ENCODE results near the gene SYTL3.
"Not testable (repeated sequence)": the region's sequence is repeated elsewhere in the genome, so short reads cannot be mapped to it uniquely, and the experiment has no call there.

The SYTL3 gene

DNA sequence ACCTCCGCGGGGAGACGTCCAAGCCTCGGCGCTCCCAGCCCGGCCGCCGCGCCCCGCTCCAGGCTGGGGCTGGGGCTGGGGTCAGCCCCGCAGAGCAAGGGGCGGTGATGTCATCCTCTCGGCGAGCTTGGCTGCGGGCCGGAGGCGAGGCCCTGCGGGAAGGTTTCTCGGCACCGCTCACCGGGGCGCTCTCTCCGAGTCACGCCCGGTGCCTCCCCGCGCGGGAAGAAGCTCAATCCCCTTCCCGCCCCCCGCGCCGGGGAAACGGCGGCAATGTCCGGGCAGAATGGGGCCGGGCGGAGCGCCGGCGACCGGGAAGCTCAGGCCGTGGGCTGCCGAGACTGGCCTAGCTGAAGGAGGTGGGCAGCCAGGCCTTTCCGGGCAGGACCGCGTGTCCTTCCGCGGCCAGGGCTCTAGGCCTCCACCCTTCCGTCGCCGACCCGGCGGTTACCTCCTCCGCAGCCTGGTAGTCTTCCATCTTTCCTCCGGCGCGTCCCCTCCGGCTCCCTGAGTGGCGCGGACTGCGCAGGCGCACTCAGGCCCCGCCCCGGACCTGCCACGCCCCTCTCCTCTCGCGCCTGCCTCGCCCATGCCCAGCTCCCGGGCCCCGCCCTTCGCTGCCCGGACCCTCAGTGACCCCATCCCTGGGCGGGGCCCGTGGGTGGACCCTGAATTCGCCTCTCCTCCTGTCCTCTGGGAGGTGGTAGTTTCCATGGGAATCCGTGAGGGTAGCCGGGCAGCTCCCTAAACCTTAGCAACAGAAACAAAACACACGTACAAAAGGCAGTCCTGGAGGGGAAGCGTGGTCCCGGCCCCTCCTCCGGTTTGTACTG lies 5.4 kb upstream of the SYTL3 start, which contains the start of gene DYNLT1:
TSS of gene DYNLT1 (minus strand) at position 513 of the 833 bp plus-strand sequence. CDS start at position 478, 35 bp downstream.
- no peak for TF ChIP-seq CTCF (IDR thresholded peaks at IDR 0.05; ENCODE audit: borderline replicate concordance, control extremely low read depth, extremely low read depth, insufficient read depth, missing control alignments)
- in situ Hi-C loops (cut with MboI; ENCODE audit: low sequenced_read_pairs, unreplicated experiment), result no loop called here
- DNase-seq (ENCODE audit: low spot score), result peak; percentile 95

DNA sequence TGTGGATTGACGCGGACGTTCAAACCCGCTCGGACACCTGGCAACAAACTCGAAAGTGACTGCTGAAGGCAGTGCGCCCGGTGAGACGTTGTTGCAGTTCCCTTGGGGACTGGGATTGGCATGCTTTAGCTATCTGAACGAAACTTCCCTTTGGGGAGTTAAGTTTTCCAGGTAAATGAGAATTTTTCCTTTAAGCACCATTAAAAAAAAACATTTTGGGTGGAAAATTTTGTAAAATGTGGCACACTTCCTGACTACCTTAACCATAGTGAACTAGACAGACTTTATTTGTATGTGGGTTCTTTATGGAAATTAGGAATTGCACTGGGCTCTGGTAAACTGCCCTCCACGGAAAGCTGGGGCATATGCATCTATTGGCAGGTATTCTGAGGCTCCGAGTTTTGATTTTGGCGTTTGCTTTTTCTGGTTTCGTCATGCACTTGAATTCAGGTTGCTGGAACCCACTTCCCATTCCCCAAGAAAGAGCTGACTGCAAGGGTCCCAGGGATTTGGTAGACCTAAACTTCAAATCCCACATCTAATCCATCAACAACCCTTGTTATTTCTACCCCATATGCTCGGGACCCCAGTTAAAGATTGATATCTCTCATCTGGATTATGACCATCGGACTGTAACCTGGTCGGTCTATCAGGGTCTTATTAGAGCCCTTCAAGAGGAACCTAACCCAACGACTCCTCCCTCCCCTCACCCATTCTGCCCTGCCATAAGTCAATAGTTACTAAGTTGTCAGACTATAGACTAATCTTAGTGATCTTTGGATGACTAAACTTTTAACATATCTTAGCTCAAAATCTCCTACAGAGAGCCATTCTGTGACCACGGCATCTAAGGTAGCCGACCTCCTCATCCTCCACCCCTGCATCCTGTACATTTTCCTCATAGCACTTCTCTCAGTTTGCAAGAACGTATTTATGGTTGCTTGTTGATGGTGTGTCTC lies 4.5 kb upstream of the SYTL3 start:
- DNase-seq (ENCODE audit: low spot score), result no peak
- no peak for TF ChIP-seq CTCF (IDR thresholded peaks at IDR 0.05; ENCODE audit: borderline replicate concordance, control extremely low read depth, extremely low read depth, insufficient read depth, missing control alignments)
- in situ Hi-C loops (cut with MboI; ENCODE audit: low sequenced_read_pairs, unreplicated experiment), result no loop called here

DNA sequence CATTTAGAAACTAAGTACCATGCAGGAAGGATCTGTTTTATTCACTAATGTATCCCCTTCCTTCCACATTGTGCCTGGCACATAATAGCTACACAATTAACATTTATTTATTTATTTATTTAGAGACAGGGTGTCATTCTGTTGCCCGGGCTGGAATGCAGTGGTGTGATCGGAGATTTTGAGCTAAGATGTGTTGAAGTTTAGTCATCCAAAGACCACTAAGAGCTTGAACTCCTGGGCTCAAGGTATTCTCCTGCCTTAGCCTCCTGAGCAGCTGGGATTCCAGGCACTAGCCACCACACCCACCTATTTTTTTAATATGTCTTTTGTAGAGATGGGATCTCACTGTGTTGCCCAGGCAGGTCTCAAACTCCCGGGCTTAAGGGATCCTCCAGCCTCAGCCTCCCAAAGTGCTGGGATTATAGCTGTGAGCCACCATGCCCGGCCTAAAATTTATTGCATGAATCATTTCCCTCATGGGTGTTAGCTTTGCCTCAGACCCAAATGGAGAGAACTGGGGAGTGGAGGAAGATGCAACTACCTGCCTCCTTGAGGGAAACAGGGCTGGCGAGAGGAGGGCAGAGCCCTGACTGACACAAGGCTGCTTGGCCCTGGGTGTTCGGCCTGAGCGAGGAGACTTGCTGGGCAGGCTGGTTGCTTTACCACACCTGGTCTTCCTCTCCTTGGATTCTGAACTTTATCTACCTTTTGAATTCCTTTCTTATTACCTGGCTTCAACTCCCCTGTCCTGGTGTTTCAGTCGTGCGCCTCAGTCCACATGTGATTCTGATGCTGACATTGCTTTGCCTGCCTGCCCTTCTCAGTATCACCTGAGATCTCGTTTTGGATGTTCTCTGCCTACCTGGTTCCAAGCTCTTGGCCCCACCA lies 3.6 kb upstream of the SYTL3 start:
- no peak for TF ChIP-seq CTCF (IDR thresholded peaks at IDR 0.05; ENCODE audit: borderline replicate concordance, control extremely low read depth, extremely low read depth, insufficient read depth, missing control alignments)
- no peak for DNase-seq (ENCODE audit: low spot score)
- in situ Hi-C loops (cut with MboI; ENCODE audit: low sequenced_read_pairs, unreplicated experiment), result no loop called here

DNA sequence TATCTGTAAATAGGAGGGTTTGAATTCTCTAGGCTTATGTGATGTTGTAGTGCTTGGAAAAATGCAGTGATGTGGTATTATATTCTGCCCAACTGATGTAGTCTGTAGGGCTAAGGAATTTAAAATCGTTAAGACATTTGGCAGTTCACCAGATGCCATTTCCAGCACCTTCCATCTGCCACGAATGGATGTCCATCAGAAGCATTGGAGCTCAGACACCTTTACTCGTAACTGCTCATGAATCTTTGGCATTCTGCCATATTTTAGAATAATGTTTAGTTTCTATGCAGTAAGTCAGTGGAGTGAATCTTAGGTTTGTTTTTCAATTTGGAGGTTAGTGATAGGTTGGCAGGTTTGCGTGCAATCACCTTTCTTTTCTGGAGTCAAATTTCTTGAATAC lies 2.4 kb upstream of the SYTL3 start:
- no peak for TF ChIP-seq CTCF (IDR thresholded peaks at IDR 0.05; ENCODE audit: borderline replicate concordance, control extremely low read depth, extremely low read depth, insufficient read depth, missing control alignments)
- DNase-seq (ENCODE audit: low spot score), result no peak
- in situ Hi-C loops (cut with MboI; ENCODE audit: low sequenced_read_pairs, unreplicated experiment), result no loop called here

GRCh38 chr6:158648682-158649131 lies 1.1 kb upstream of the SYTL3 start:
- in situ Hi-C loops (cut with MboI; ENCODE audit: low sequenced_read_pairs, unreplicated experiment), result no loop called here
- no peak for TF ChIP-seq CTCF (IDR thresholded peaks at IDR 0.05; ENCODE audit: borderline replicate concordance, control extremely low read depth, extremely low read depth, insufficient read depth, missing control alignments)
- peak; percentile 71 for DNase-seq (ENCODE audit: low spot score)

- DNase-seq (ENCODE audit: low spot score); in situ Hi-C loops (cut with MboI; ENCODE audit: low sequenced_read_pairs, unreplicated experiment): not testable (repeated sequence)
These were observed 2.3 kb downstream of the SYTL3 start for GRCh38 chr6:158651981-158652737.

All from GM13976 (cell line).